HK-2 (cell line): ENCODE data around the gene AIF1L.

Experiments used
- DNase-seq: peaks from one replicate; pipeline ENCODE4 v3.0.0-alpha.2; 2018; ENCODE audit not compliant: unreplicated experiment

Gene AIF1L

DNA sequence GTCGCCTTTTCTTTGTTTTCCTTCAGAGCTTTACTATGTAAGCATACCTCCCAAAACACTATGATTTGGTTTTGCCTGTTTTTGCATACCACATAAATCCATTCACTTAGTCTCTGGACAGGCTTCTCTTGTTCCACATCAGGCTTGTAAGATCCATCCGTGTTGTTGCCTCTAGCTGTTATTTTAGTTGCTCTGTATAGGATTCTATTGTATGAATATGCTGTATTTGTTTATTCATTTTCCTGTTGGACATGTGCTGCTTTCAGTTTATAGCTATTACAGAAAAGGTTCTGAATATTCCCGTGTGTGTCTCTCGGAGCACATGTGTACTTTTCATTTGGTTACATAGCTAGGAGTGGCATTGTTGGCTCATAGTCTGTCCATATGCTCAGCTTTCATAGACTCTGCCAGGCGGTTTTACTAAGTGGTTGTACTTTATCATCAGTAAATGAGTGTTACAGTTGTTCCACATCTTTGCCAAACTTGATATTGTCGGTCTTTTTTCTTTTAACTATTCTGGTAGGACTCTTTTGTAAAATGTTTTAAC is 70.9 kb downstream of the AIF1L start:
- no peak for DNase-seq

DNA sequence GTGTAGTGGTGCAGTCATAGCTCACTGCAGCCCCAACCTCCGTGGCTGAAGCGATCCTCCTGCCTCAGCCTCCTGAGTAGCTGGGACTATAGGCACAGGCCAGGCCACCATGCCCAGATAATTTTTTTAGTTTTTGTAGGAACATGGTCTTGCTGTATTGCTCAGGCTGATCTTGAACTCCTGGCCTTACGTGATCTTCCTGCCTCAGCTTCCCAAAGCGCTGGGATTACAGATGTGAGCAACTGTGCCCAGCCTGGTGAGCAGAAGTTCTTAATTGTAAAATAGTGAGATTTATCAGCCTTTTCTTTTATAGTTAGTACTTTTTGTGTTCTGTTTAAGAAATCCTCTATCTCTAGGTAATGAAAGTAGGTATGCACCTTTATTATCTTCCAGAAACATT is 71.6 kb downstream of the AIF1L start:
- DNase-seq = no peak

DNA sequence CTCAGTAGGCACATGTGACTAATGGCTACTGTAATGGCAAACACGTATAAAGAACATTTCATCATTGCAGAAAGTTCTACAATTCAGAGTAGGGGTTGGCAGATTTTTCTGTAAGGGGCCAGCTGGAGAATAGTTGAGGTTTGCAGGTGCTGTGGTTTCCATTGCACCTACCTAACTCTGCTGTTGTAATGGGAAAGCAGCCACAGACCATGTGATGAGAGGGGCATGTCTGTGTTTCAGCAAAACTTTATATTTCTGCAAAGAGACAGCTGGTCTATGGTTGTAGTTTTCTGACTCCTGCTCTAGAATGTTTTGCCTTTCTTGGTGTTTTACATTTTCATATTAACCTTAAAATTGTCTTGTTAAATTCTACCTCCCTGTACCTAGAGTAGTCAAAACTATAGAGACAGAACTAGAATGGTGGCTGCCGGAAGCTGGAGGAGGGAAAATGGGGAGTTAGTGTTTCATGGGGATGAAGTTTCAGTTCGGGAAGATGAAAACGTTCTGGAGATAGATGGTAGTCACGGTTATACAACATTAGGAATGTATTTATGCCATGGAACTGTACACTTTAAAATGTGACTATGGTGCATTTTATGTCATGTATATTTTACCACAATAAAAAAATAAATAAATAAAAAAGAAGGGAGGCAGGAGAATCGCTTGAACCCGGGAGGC is 73.4 kb downstream of the AIF1L start:
- no peak for DNase-seq
